MM.1S (cell line): Measurements from ENCODE around the gene ID3.
A peak's percentile ranks its signal among the peaks of the same experiment; 100 is the strongest.
"Not testable (repeated sequence)": the region's sequence is repeated elsewhere in the genome, so short reads cannot be mapped to it uniquely, and the experiment has no call there.

Source experiments
- DNase-seq: peaks from one replicate; pipeline ENCODE4 v3.0.0-alpha.2; 2015
- H2AFZ ChIP-seq: fragments of 300-600 bp; sonication (generic); 2 replicates; pipeline ENCODE4 v1.6.0; 2016; ENCODE audit warnings: antibody characterized with exemption, low read length
- H3F3A ChIP-seq: fragments of 300-600 bp; sonication (generic); 2 replicates; pipeline ENCODE4 v1.6.1; 2016; ENCODE audit warnings: mild to moderate bottlenecking, antibody characterized with exemption, low read length, moderate library complexity, mixed read lengths; ENCODE audit not compliant: insufficient read depth
- H3K27ac ChIP-seq: fragments of 300-600 bp; sonication (generic); 2 replicates; pipeline ENCODE4 v1.5.1; 2016; ENCODE audit warnings: mild to moderate bottlenecking, low read length
- H3K27me3 ChIP-seq: fragments of 300-600 bp; sonication (generic); replicated peaks from 2 replicates; pipeline ENCODE4 v1.6.0; 2016; ENCODE audit warnings: low read length; ENCODE audit not compliant: insufficient read depth
- H3K36me3 ChIP-seq: fragments of 300-600 bp; sonication (generic); replicated peaks from 2 replicates; pipeline ENCODE4 v1.6.1; 2016; ENCODE audit warnings: mild to moderate bottlenecking, low read length, mixed read lengths; ENCODE audit not compliant: insufficient read depth
- H3K4me1 ChIP-seq: fragments of 300-600 bp; sonication (generic); 2 replicates; pipeline ENCODE4 v1.6.1; 2016; ENCODE audit warnings: low read length, mixed read lengths
- H3K4me2 ChIP-seq: fragments of 300-600 bp; sonication (generic); 2 replicates; pipeline ENCODE4 v1.6.0; 2016; ENCODE audit warnings: low read depth, low read length
- H3K4me3 ChIP-seq: fragments of 300-600 bp; sonication (generic); 2 replicates; pipeline ENCODE4 v1.5.1; 2016; ENCODE audit warnings: low read length, mixed read lengths
- H3K79me2 ChIP-seq: fragments of 300-600 bp; sonication (generic); 2 replicates; pipeline ENCODE4 v1.6.1; 2016; ENCODE audit warnings: mixed run types, low read length, mixed read lengths
- H3K9ac ChIP-seq: fragments of 300-600 bp; sonication (generic); 2 replicates; pipeline ENCODE4 v1.6.1; 2016; ENCODE audit warnings: low read length, mixed read lengths
- H3K9me2 ChIP-seq: fragments of 300-600 bp; sonication (generic); replicated peaks from 2 replicates; pipeline ENCODE4 v1.6.1; 2016; ENCODE audit warnings: mild to moderate bottlenecking, low read length, mixed read lengths; ENCODE audit not compliant: insufficient read depth
- H3K9me3 ChIP-seq: fragments of 300-600 bp; sonication (generic); replicated peaks from 2 replicates; pipeline ENCODE4 v1.6.1; 2016; ENCODE audit warnings: mild to moderate bottlenecking, low read length, mixed read lengths; ENCODE audit not compliant: insufficient read depth
- H4K20me1 ChIP-seq: fragments of 300-600 bp; sonication (generic); 2 replicates; pipeline ENCODE4 v1.6.1; 2016; ENCODE audit warnings: mild to moderate bottlenecking, low read length, moderate library complexity, mixed read lengths; ENCODE audit not compliant: insufficient read depth
- EZH2 ChIP-seq: fragments of 300-600 bp; sonication (generic); optimal IDR thresholded peaks from 2 replicates; pipeline ENCODE3; 2017; ENCODE audit warnings: low read depth, mild to moderate bottlenecking, antibody characterized with exemption, low read length, mixed read lengths
- EZH2phosphoT487 ChIP-seq: fragments of 300-600 bp; sonication (generic); IDR thresholded peaks from 2 replicates; pipeline ENCODE4 v1.6.1; 2018; ENCODE audit warnings: antibody characterized with exemption, low read length
- TF ChIP-seq, protein P1 (sequence below): fragments of 300-600 bp; sonication (generic); IDR thresholded peaks from 2 replicates; pipeline ENCODE4 v1.5.1; 2016; ENCODE audit warnings: antibody characterized with exemption, low read length, mixed read lengths

The ID3 gene

DNA sequence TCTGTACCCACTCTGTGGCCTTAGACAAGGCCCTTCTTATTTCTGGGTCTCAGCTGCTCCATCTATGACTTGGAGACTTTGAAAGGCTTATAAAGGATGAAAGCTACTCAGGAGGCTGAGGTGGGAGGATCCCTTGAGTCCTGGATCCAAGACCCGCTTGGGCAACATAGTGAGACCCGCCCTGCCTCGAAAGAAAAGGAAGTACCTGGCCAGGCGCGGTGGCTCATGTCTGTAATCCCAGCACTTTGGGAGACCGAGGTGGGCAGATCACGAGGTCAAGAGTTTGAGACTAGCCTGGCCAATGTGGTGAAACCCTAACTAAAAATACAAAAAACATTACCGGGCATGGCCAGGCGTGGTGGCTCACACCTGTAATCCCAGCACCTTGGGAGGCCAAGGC lies 13.4 kb downstream of the ID3 start:
- H3K4me1 ChIP-seq = no peaks in the 10 kb centered on the region
- no peaks in the 10 kb centered on the region for H4K20me1 ChIP-seq
- H3K79me2 ChIP-seq = no peaks in the 10 kb centered on the region
- no peaks in the 10 kb centered on the region for H3K9me3 ChIP-seq
- H3K9me2 ChIP-seq = no peaks in the 10 kb centered on the region
- H3F3A ChIP-seq = no peaks in the 10 kb centered on the region
- no peak overlapping the region for H3K27ac ChIP-seq
- H3K4me3 ChIP-seq = no peak overlapping the region
- H2AFZ ChIP-seq = no peak overlapping the region
- H3K27me3 ChIP-seq = no peaks in the 10 kb centered on the region
- TF ChIP-seq, protein P1, sequence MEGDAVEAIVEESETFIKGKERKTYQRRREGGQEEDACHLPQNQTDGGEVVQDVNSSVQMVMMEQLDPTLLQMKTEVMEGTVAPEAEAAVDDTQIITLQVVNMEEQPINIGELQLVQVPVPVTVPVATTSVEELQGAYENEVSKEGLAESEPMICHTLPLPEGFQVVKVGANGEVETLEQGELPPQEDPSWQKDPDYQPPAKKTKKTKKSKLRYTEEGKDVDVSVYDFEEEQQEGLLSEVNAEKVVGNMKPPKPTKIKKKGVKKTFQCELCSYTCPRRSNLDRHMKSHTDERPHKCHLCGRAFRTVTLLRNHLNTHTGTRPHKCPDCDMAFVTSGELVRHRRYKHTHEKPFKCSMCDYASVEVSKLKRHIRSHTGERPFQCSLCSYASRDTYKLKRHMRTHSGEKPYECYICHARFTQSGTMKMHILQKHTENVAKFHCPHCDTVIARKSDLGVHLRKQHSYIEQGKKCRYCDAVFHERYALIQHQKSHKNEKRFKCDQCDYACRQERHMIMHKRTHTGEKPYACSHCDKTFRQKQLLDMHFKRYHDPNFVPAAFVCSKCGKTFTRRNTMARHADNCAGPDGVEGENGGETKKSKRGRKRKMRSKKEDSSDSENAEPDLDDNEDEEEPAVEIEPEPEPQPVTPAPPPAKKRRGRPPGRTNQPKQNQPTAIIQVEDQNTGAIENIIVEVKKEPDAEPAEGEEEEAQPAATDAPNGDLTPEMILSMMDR = no peak
- no peak for TF ChIP-seq EZH2
- no peak for TF ChIP-seq EZH2phosphoT487
- H3K4me2 ChIP-seq = no peak overlapping the region
- DNase-seq = no peak
- H3K9ac ChIP-seq = no peak overlapping the region
- no peaks in the 10 kb centered on the region for H3K36me3 ChIP-seq

DNA sequence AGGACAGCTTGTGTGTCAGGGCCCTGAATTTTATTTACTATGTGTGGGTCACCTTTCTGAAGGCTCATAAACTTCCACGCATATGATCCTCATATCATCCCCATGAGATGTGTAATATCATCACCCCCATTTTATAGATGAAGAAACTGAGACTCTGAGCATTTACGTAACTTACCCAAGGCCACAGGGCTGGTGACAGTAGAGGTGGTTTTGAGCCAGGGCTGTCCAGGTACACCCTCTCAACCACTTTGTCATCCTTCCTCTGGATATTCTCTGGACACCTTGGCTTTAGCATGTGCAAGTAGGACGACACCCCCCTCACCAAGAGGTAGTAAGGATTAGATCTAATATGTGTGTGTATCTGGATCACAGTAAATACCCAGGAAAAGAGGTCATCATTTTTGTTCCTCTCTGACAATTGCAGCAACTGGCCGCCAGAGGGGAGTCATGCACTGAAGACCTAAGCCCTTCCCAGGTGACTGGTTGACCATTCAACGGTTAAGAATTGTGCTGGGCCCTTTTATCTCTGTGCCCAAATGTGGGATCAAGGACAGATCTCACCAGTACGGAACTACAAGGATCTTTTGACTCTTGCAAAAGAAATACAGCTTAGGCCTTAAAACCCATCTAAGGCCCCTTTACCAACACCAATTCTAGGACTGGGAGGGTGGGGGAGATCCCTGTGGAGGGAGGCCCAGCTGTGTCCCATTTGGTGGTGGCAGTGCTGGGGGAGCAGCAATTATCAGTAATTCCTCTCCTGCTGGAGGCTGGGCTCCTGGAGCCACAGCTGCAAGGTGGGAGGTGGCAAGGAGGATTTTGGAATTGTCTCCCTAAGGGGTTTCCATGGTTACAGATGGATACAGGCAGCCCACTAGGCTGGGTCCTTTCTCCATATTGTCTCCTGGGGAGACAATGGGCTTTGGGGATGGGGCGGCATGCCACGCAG lies 14.6 kb downstream of the ID3 start:
- peak; percentile 76 for DNase-seq
- Histone ChIP-seq H4K20me1 (no peaks in the 10 kb centered on the region), H3K4me2 (no peak overlapping the region), H3F3A (no peaks in the 10 kb centered on the region), H3K79me2 (no peaks in the 10 kb centered on the region), H3K36me3 (no peaks in the 10 kb centered on the region), H3K9me2 (no peaks in the 10 kb centered on the region), H3K4me1 (no peaks in the 10 kb centered on the region; the same call in 1 of the 2 replicates), H3K27ac (no peak overlapping the region), H3K27me3 (no peaks in the 10 kb centered on the region), H3K9me3 (no peaks in the 10 kb centered on the region), H2AFZ (no peak overlapping the region), H3K4me3 (no peak overlapping the region), H3K9ac (no peak overlapping the region)
- no peak for TF ChIP-seq EZH2phosphoT487
- no peak for TF ChIP-seq EZH2
- TF ChIP-seq, protein P1 = peak; percentile 87

DNA sequence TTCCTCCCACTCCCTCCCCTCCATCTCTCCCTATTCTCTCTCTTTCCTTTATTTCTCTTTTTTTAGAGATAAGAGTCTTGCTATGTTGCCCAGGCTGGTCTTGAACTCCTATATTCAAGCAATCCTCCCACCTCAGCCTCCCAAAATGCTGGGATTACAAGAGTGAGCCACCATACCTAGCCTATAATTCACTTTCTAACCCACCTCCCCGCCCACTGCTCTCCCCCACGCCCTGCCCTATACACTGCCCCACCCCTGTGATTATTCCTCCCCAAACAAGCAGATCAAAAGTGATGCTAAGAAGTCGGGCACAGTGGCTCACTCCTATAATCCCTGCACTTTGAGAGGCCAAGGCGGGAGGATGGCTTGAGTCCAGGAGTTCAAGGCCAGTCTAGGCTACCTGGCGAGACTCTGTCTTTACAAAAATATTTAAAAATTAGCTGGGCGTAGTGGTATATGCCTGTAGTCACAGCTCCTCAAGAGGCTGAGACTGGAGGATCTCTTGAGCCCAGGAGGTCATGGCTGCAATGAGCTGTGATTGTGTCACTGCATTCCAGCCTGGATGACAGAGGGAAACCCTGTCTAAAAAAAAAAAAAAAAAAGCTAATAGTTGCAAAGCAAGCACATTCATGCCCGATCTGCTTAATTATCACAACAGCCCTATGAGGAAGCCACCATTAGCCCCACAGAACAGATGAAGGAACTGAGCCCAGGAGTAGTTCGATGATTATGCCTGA lies 15.4 kb downstream of the ID3 start:
- no peak overlapping the region for H3K27ac ChIP-seq
- no peak overlapping the region for H3K9ac ChIP-seq
- no peak overlapping the region for H2AFZ ChIP-seq
- H3K27me3 ChIP-seq = no peaks in the 10 kb centered on the region
- H3K4me1 ChIP-seq = peaks cover 4% of the 10 kb centered on the region; the same call in 1 of the 2 replicates
- no peaks in the 10 kb centered on the region for H3K36me3 ChIP-seq
- TF ChIP-seq EZH2 (no peak), EZH2phosphoT487 (no peak)
- TF ChIP-seq, protein P1 = no peak
- H3K4me2 ChIP-seq = no peak overlapping the region
- no peak for DNase-seq
- no peaks in the 10 kb centered on the region for H3K79me2 ChIP-seq
- H3K9me2 ChIP-seq = no peaks in the 10 kb centered on the region
- H4K20me1 ChIP-seq = no peaks in the 10 kb centered on the region
- no peaks in the 10 kb centered on the region for H3K9me3 ChIP-seq
- H3F3A ChIP-seq = no peaks in the 10 kb centered on the region
- no peak overlapping the region for H3K4me3 ChIP-seq

DNA sequence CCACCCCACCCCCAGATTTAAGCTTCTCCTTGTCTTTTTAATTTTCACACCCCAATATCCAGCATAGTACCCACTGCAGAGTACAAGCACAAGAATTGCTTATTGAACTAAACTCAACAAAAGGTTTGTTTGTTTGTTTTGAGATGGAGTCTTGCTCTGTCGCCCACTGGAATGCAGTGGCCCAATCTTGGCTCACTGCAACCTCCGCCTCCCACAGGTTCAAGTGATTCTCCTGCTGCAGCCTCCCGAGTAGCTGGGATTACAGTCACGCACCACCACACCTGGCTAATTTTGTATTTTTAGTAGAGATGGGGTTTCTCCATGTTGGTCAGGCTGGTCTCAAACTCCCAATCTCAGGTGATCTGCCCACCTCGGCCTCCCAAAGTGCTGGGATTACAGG lies 16.4 kb downstream of the ID3 start:
- not testable (repeated sequence) for H3K79me2 ChIP-seq, H3K4me2 ChIP-seq, H3K4me3 ChIP-seq, H3F3A ChIP-seq, H3K9me3 ChIP-seq, H4K20me1 ChIP-seq, DNase-seq, H3K36me3 ChIP-seq, H3K27ac ChIP-seq, H3K9ac ChIP-seq, H3K9me2 ChIP-seq, H3K4me1 ChIP-seq, H3K27me3 ChIP-seq, H2AFZ ChIP-seq
